ENCODE measurements around the gene YJEFN3.

YJEFN3 gene

GRCh38 chr19:19498255-19498991 is 30.3 kb upstream of the YJEFN3 start:
- no peak for DNase-seq

- DNase-seq: no peak
These were observed 29.3 kb upstream of the YJEFN3 start for GRCh38 chr19:19499272-19499995.

DNA sequence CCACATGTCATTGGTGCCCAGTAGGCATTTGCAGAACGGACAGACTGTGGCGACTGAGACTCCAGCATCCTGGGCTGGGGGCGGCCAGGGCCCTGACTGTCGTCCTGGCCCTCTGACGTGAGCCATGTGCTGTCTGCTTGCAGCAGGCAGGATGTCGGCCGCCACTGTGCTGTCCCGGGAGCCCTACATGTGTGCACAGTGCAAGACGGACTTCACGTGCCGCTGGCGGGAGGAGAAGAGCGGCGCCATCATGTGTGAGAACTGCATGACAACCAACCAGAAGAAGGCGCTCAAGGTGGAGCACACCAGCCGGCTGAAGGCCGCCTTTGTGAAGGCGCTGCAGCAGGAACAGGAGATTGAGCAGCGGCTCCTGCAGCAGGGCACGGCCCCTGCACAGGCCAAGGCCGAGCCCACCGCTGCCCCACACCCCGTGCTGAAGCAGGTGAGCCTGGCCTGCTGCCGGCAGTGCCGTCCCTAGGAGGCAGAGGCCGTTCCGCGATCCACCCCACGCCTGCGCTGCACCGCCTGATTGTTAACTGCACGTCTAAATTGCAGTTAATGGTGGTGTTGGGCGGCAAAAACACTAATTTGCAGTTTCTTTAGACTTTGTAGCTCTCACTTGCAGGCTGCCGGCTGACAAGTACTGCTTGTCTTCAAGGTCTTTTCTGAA is 27.6 kb upstream of the YJEFN3 start:
- no peak for DNase-seq

DNA sequence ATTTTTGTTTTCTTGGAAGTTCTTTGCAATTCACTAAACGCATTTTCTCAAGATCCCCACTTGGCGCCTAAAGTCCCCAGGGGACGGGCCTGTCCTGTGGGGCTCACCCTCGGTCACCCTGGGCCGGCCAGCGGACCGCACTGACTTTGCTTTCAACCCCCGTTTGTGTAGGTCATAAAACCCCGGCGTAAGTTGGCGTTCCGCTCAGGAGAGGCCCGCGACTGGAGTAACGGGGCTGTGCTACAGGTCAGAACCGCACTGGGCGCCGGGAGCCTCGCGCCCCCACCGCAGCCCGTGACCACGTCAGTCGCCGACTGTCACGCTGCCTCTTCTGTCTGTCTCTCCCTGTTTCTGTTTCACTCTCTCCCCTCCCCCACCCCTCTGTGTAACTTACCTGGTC is 26.9 kb upstream of the YJEFN3 start:
- no peak for DNase-seq

- no peak for DNase-seq
These were observed 26.4 kb upstream of the YJEFN3 start for GRCh38 chr19:19502281-19502680.

DNA sequence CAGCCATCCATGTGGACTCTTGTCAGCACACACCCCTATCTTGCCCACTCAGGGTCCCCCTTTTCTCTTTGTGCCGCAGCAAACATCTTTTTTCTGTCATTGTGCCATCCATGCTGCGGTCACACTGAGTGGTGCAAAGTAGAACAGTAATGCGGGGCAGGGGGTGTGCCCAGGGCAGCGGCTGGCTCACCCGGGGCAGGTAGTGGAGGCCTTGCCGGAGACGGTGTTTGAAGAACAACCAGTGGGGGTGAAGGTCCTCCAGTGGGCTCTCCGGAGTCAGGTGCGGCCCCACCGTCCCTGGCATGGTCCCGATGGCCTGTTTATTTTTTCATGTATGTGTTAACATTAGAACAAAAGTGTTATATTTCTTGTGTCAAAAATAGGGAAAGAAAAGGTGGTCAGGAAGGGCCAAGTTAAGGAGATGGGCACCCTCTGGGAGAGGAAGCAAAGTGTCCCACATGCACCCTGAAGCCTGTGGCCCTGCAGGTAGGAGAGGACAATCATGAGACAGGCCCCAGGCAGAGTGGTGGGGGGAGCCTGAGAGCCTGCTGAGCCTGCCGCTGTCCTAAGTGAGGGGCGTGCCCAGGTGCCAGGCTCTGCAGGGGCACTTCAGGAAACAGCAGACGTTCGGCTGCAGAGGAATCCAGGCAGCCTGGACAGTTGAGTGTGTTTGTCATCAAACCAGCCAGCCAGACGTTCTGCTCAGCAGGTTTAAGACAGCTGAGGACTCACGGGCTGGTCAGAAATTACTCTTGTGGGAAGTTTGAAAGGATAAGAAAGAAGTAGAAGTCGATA is 25.7 kb upstream of the YJEFN3 start:
- DNase-seq: no peak

DNA sequence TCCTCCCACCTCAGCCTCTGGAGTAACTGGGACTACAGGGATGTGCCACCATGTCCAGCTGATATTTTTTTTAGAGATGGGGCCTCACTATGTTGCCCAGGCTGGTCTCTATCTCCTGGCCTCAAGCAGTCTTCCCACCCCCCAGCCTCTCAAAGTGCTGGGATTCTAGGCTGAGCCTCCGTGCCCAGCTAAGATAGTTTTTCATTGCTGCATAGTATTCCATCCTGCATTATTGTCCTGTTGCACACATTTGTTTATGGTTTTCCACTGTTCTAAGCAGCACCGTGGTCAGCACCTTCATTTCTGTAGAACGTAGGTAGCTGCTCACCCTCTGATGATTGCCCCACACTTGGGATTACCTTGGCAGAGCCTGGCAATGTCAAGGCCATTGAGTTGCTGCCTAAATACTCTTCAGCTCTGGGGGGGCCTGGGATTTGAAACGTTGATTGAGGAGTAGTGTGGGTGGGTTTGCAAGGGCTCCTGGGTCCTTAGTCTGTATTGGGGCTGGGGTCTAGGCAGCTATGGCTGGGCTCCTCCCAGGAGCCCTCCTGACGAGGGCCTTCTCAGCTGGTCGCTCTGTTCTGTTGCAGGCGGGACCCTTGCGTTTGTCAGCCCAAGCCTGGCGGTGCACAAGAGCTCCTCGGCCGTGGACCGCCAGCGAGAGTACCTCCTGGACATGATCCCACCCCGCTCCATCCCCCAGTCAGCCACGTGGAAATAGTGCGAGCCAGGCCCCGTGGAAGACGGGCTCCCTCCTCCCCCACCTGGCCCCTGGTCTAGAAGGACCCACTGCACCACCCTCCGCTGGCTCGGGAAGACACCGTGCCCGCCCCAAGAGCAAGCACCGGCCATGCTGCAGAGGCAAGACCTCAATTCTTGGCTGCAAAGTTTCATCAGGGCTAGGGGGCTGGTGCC is 23.7 kb upstream of the YJEFN3 start:
- no peak for DNase-seq

- no peak for DNase-seq
These were observed 22.9 kb upstream of the YJEFN3 start for GRCh38 chr19:19505669-19506326.

DNA sequence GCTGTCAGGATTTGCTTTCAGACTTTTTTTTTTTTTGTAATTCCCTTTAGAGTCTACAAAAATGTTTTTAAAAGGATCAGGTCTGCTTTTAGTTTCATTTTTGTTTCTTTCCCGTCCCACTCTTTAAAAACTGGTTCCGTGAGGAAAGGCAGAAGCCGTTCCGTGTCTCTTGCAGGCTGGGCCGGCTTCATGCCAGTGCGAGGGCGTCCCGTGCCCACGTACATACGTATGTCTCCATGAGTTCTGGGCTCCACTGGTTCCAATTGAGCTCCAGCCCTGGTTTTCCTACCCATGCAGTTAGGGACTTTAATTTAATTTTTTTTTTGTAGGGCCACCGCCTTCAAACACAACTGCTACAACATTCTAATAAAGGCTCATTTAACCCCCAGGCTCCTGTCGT is 22.1 kb upstream of the YJEFN3 start:
- no peak for DNase-seq

DNA sequence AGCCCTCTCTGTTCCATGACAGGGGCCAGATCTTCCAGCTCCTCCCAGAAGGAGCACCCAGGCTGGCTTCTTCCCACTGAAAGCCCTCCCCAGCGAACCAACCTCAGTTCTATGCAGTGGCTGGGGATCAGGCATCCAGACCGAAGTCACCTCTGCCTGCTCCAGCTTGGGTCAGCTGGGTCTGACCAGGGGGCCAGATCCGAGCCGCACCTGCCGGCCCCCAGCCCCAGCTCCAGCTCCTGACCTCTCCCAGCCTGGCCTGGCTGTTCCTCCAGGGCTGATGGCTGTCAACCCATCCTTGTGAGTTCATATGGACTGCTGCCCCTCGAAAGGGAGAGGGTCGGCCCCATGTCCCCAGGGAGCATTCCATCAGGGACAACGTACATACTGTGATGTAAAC is 21.4 kb upstream of the YJEFN3 start:
- DNase-seq: no peak

DNA sequence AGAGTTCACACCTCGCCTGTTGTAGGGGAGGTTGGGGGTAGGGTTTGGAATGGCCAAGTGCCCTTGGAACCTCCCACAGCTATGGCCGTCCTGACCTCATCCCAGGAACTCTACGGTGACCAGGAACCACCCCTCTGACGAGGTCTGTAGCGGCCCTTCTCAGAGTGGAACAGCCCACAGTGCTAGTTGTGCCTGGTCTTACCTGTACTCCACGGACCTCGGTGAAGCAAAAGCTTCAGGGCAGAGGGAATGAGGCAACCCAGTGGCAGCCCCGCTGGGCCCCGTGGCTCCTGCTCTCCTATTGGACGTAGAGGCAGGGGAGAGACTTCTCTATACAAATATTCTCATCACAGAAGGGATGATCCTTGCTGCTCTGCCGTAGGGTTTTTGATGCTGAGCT is 20.5 kb upstream of the YJEFN3 start:
- DNase-seq: no peak

DNA sequence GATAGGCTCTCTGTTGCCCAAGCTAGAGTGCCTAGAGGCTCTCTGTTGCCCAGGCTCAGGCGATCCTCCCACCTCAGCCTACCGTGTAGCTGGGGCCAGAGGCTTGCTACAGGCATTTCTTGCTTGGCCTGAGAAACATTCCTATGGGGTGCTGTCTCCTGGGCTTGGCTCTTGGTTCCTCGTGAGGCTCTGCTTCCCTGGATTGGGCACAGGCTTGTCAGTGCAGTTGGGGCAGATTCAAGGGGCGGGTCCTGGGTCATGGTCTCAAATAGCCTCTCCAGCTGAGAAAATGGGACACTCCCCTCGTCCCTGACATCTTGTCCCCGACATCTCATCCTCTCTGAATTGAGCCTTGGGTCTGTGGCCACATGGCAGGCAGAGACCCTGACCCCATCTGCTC is 18.3 kb upstream of the YJEFN3 start:
- DNase-seq: no peak

GRCh38 chr19:19513682-19514081 is 15.0 kb upstream of the YJEFN3 start:
- DNase-seq: no peak

DNA sequence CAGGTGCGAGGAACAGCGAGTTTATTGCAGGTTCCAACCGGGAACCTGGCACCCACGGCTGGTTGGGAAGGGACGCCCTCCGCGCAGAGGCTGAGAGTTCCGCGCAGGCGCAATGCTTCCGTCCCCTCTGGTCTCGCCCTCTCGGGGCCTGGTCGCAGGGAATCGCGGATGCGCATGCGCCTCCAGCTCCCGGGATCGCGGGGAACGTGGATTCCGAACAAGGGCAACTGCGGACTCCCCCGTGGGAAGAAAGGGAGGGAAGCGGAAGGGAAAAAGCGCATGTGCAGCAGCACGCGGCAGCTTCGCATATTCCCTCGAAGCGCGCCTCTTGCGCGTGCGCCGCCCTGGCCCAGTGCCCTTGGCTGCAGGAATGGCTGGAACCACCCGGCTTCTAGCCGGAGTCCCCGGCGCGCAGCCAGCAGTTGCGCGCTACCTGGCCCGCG is 14.5 kb upstream of the YJEFN3 start:
- no peak for DNase-seq

DNA sequence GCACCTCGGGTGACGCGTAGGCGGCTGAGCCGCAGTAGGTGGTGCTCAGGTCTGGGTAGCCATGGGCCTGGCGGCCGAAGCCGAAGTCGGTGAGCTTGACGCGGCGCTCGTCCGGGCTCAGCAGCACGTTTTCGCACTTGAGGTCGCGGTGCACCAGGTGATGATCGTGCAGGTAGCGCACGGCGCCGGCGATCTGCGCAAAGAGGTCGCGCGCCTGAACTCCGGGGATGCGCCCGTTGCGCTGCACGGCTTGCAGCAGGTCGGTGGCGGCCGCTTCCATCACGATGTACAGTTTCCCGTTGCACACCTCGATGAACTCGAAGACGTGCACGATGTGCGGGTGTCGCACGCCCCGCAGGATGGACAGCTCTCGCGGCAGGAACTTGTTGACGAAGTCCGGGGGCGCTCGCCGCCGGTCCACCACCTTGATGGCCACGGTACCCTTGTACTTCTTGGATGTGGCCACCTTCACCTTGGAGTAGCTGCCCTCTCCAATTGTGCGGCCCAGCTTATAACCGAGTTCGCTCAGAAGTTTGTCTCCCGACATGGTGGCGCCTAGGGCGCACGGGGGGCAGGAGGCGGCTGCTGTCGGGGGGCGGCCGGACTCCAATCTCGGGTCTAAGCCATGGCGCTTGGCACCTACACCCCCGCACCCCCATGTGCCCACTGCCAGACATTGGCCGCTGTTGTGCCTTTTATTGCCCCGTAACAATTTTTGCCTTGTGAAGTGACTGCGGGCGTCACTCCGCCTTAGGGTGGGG is 13.7 kb upstream of the YJEFN3 start, which contains the start of gene TSSK6:
Gene TSSK6, minus strand, starts transcription at position 668 of the 761 bp plus-strand sequence. Its CDS starts 121 bp downstream, at position 547.
- no peak for DNase-seq

DNA sequence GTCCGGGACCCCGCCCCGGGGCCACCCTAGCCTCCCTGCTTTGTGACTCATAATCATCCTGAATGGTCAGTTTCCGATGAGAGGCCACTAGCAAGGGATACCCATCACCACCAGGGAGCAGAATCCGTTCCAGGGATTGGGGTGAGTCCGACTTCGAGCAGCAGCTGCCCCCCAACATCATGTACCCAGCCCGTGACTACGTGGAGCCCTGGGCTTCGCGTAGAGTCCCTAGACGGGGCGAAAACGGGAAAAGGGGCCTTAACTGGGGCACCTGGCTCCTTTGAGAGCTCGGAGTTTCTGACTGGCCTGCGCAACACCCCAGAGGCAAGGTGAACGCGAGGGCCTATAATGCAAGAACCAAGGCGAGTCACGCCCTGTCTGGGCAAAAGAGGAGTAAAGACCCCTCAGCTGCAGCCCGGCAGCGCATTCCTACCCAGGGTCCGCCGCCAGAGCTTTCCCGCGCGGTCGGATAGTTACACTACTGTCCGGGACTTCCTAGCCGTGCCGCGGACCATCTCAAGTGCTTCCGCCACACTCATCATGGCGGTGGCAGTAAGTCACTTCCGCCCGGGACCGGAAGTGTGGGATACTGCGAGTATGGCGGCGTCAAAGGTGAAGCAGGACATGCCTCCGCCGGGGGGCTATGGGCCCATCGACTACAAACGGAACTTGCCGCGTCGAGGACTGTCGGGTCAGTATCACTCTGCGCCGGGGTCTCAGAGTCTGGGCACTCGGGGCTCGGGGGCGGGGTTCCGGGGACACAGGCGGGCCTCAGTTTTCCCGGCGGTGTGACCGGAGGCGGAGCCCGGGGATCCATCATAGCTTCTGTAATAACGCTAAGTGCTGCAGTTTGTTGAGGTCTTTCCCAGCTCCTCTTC is 12.8 kb upstream of the YJEFN3 start, which contains the start of gene NDUFA13:
Gene NDUFA13, plus strand, starts transcription at position 584 of the 878 bp plus-strand sequence. Its CDS starts 14 bp downstream, at position 598.
- peak; percentile 92 for DNase-seq

GRCh38 chr19:19517235-19517619 is 11.5 kb upstream of the YJEFN3 start:
- no peak for DNase-seq

GRCh38 chr19:19520989-19521388 is 7.7 kb upstream of the YJEFN3 start:
- no peak for DNase-seq

DNA sequence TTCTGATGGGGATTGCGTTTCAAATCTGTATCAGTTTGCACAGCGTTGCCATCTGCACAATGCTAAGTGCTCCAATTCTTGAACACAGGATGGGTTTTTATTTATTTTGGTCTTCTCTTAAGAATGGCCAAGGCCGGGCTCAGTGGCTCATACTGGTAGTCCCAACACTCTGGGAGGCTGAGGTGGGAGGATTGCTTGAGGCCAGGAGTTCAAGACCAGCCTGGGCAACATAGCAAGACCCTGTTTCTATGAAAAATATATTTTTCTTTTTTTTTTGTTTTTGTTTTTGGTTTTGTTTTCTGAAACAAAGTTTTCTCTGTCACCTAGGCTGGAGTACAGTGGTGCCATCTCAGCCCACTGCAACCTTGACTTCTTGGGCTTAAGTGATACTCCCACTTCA is 5.5 kb upstream of the YJEFN3 start:
- no peak for DNase-seq

Measured in CD4-positive, alpha-beta T cell treated with Interleukin-17A for 4 hours (primary cell).